ENCODE results near the gene CSRNP2.
A peak's percentile ranks its signal among the peaks of the same experiment; 100 is the strongest.
"Not testable (repeated sequence)": the region's sequence is repeated elsewhere in the genome, so short reads cannot be mapped to it uniquely, and the experiment has no call there.

The CSRNP2 gene

GRCh38 chr12:51083126-51083833 is at the start of gene CSRNP2:
Gene CSRNP2 (minus strand): TSS chr12:51083596. CDS start chr12:51076561, 7,035 bp downstream.
- DNase-seq = peak; percentile 91

- no peak for DNase-seq
Observed at GRCh38 chr12:51132693-51133092, 49.3 kb upstream of the CSRNP2 start.

- DNase-seq = no peak
Observed at GRCh38 chr12:51131745-51132521, 48.5 kb upstream of the CSRNP2 start.

- DNase-seq = no peak
Observed at GRCh38 chr12:51128919-51129318, 45.5 kb upstream of the CSRNP2 start.

GRCh38 chr12:51127050-51127729 is 43.8 kb upstream of the CSRNP2 start:
- no peak for DNase-seq

GRCh38 chr12:51126297-51126696 is 42.9 kb upstream of the CSRNP2 start:
- no peak for DNase-seq

GRCh38 chr12:51124504-51124903 is 41.1 kb upstream of the CSRNP2 start:
- no peak for DNase-seq

GRCh38 chr12:51122844-51123243 is 39.4 kb upstream of the CSRNP2 start:
- DNase-seq = no peak

GRCh38 chr12:51118706-51119105 is 35.3 kb upstream of the CSRNP2 start:
- DNase-seq = no peak

- no peak for DNase-seq
Observed at GRCh38 chr12:51115533-51115932, 32.1 kb upstream of the CSRNP2 start.

- DNase-seq = no peak
Observed at GRCh38 chr12:51108136-51108535, 24.7 kb upstream of the CSRNP2 start.

- no peak for DNase-seq
Observed at GRCh38 chr12:51103977-51104376, 20.6 kb upstream of the CSRNP2 start.

- DNase-seq = no peak
Observed at GRCh38 chr12:51098611-51099010, 15.2 kb upstream of the CSRNP2 start.

GRCh38 chr12:51090705-51091229 is 7.4 kb upstream of the CSRNP2 start:
- DNase-seq = no peak

- no peak for DNase-seq
Observed at GRCh38 chr12:51087818-51088217, 4.4 kb upstream of the CSRNP2 start.

- DNase-seq = no peak
Observed at GRCh38 chr12:51086933-51087332, 3.5 kb upstream of the CSRNP2 start.

GRCh38 chr12:51085757-51086156 is 2.4 kb upstream of the CSRNP2 start:
- no peak for DNase-seq

- DNase-seq = no peak
Observed at GRCh38 chr12:51082561-51083125, 753 bp downstream of the CSRNP2 start.

- DNase-seq = no peak
Observed at GRCh38 chr12:51081421-51081820, 2.0 kb downstream of the CSRNP2 start.

- no peak for DNase-seq
Observed at GRCh38 chr12:51080136-51080535, 3.3 kb downstream of the CSRNP2 start.

- DNase-seq = not testable (repeated sequence)
Observed at GRCh38 chr12:51078866-51079265, 4.5 kb downstream of the CSRNP2 start.

GRCh38 chr12:51078346-51078745 is 5.0 kb downstream of the CSRNP2 start:
- not testable (repeated sequence) for DNase-seq

- DNase-seq = no peak
Observed at GRCh38 chr12:51077930-51078329, 5.5 kb downstream of the CSRNP2 start.

Data from NCI-H1436 (cell line).